D721Med (cell line): ENCODE measurements around the gene NBL1.

Experiments
- DNase-seq: peaks from one replicate; pipeline ENCODE4 v3.0.0; 2011; ENCODE audit warnings: low spot score; ENCODE audit not compliant: insufficient read length
- FAIRE-seq: peaks from 2 replicates; lab custom pipeline; 2011; peaks lifted over from hg19 to GRCh38; lab: Jason Lieb, UNC
- CTCF ChIP-seq: IDR thresholded peaks from 2 replicates; pipeline ENCODE4 v1.5.1; 2012; ENCODE audit warnings: mild to moderate bottlenecking, control low read depth; ENCODE audit not compliant: insufficient read depth; ENCODE audit errors: missing control alignments

The NBL1 gene

GRCh38 chr1:19672237-19672636 lies 28.1 kb downstream of the NBL1 start:
- DNase-seq (no peak), FAIRE-seq (no peak)
- TF ChIP-seq CTCF: no peak

GRCh38 chr1:19675797-19676196 lies 31.7 kb downstream of the NBL1 start:
- TF ChIP-seq CTCF: no peak
- DNase-seq: no peak
- FAIRE-seq: no peak

GRCh38 chr1:19676438-19676922 lies 32.4 kb downstream of the NBL1 start:
- DNase-seq (no peak), FAIRE-seq (no peak)
- TF ChIP-seq CTCF: no peak

GRCh38 chr1:19678493-19678892 lies 34.4 kb downstream of the NBL1 start:
- FAIRE-seq (no peak), DNase-seq (no peak)
- TF ChIP-seq CTCF: no peak

GRCh38 chr1:19678931-19679453 lies 34.9 kb downstream of the NBL1 start:
- FAIRE-seq (no peak), DNase-seq (no peak)
- TF ChIP-seq CTCF: no peak

- DNase-seq (no peak), FAIRE-seq (no peak)
- no peak for TF ChIP-seq CTCF
Observed at GRCh38 chr1:19679691-19680090, 35.6 kb downstream of the NBL1 start.

GRCh38 chr1:19680644-19681043 lies 36.5 kb downstream of the NBL1 start:
- DNase-seq: no peak
- no peak for TF ChIP-seq CTCF
- no peak for FAIRE-seq
